Measurements from ENCODE around the gene CENPN. TPM values are rescaled to one million over a fixed set of nuclear protein-coding genes. Genes with fewer than 3 reads are reported as not detected.
A peak's percentile ranks its signal among the peaks of the same experiment; 100 is the strongest.

The CENPN gene
- total and polyA plus RNA-seq, 2 of the 13 experiments (the other 11 are each of a cell fraction or from before 2014, with no cell fraction given) = 29.7 to 129 TPM

- TF ChIP-seq ZNF484 (CRISPR knock-in tag; IDR thresholded peaks at IDR 0.05; ENCODE audit: borderline replicate concordance, low read depth) = no peak
- TF ChIP-seq ZNF280D (CRISPR knock-in tag; IDR thresholded peaks at IDR 0.05) = no peak
- TF ChIP-seq HOXA9 (CRISPR knock-in tag; IDR thresholded peaks at IDR 0.05; ENCODE audit: borderline replicate concordance) = no peak
- peak; percentile 23; the same call in 1 of the 2 replicates for TF ChIP-seq ZNF329 (CRISPR knock-in tag; IDR thresholded peaks at IDR 0.05; ENCODE audit: low read depth)
- peak; percentile 96 for TF ChIP-seq RAD21 (CRISPR knock-in tag; IDR thresholded peaks at IDR 0.05)
- no peak for TF ChIP-seq HOXA5 (CRISPR knock-in tag; IDR thresholded peaks at IDR 0.05)
- TF ChIP-seq THRA (CRISPR knock-in tag; IDR thresholded peaks at IDR 0.05; ENCODE audit: borderline replicate concordance) = 0 out of 2 replicates have a peak, but pooled peaks have one; percentile 57
- TF ChIP-seq BRCA1 (CRISPR knock-in tag; IDR thresholded peaks at IDR 0.05) = no peak
- no peak for TF ChIP-seq NCOA5 (CRISPR knock-in tag; IDR thresholded peaks at IDR 0.05)
- TF ChIP-seq ZBTB33 (CRISPR knock-in tag; IDR thresholded peaks at IDR 0.05) = peak; percentile 84
- no peak for TF ChIP-seq ZSCAN29 (CRISPR knock-in tag; conservative IDR thresholded peaks at IDR 0.05)
- no peak for TF ChIP-seq PRDM10 (CRISPR knock-in tag; IDR thresholded peaks at IDR 0.05; ENCODE audit: low read depth)
- TF ChIP-seq ZNF703 (CRISPR knock-in tag; IDR thresholded peaks at IDR 0.05; ENCODE audit: borderline replicate concordance) = no peak
- TF ChIP-seq ZFP36 (IDR thresholded peaks at IDR 0.05; ENCODE audit: borderline replicate concordance, low read depth, low read length, partially characterized antibody) = no peak
- 0 out of 2 replicates have a peak, but pooled peaks have one; percentile 9 for TF ChIP-seq ZNF724P (CRISPR knock-in tag; IDR thresholded peaks at IDR 0.05; ENCODE audit: borderline replicate concordance)
- TF ChIP-seq SKI (IDR thresholded peaks at IDR 0.05; ENCODE audit: partially characterized antibody) = peak; percentile 57
- TF ChIP-seq TFDP1 (CRISPR knock-in tag; IDR thresholded peaks at IDR 0.05; ENCODE audit: borderline replicate concordance) = peak; percentile 70; the same call in 1 of the 2 replicates
- TF ChIP-seq ZNF644 (CRISPR knock-in tag; IDR thresholded peaks at IDR 0.05; ENCODE audit: low read depth) = no peak
These were observed 28.5 kb downstream of the CENPN start, which contains the start of gene ATMIN (continued) for GRCh38 chr16:81035398-81035974.

Data from HepG2 (cell line).